ENCODE results near the gene SF3B3.

DNA sequence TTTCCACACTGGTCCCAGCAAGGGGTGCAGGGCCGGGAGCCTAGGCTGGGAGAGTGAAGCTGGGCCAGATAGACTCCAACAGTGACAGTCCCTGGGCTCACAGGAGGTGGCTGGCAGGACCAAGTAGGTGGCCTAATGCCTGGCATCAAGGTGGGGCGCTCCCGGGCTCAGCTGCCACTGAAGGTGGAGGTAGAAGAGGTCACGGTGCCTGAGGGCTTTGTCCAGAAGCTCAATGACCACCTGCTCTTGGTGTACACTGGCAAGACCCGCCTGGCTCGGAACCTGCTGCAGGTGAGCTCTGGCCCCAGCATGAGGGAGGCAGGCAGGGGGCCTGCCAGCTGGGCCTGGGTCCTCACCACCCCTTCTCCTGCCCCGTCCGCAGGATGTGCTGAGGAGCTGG is 45.4 kb upstream of the SF3B3 start:
- no peak for TF ChIP-seq EZH2 (IDR thresholded peaks at IDR 0.05)
- TF ChIP-seq POLR2AphosphoS5 (IDR thresholded peaks at IDR 0.05; ENCODE audit: borderline replicate concordance, low read depth, low read length), result no peak
